AG04450 (cell line): ENCODE results near the gene LGALS7. TPM values are rescaled to one million over a fixed set of nuclear protein-coding genes. Genes with fewer than 3 reads are reported as not detected.
"Not testable (repeated sequence)": the region's sequence is repeated elsewhere in the genome, so short reads cannot be mapped to it uniquely, and the experiment has no call there.

Experiments
- CTCF ChIA-PET: fragments of 300-600, 350-600 bp; formaldehyde crosslinking; extraction: SDS; loops from one replicate; lab custom pipeline; 2022; ENCODE audit warnings: antibody characterized with exemption, inconsistent platforms; lab: Charles Lee
- POLR2A ChIA-PET: fragments of 350-600 bp; formaldehyde crosslinking; extraction: SDS; loops from one replicate; lab custom pipeline; 2021; ENCODE audit warnings: antibody characterized with exemption, inconsistent platforms; lab: Yijun Ruan, JAX
- DNase-seq: peaks from one replicate; pipeline ENCODE4 v3.0.0-alpha.2; 2011; ENCODE audit warnings: low read depth, low spot score
- H3K27ac ChIP-seq: one replicate; pipeline ENCODE4 v1.5.1; 2012; ENCODE audit warnings: low read depth, low read length, control low read depth
- H3K27me3 ChIP-seq: one replicate; pipeline ENCODE4 v1.6.0; 2012; ENCODE audit warnings: low read length; ENCODE audit not compliant: control insufficient read depth, insufficient read depth
- H3K4me3 ChIP-seq: 2 replicates; pipeline ENCODE4 v1.5.1; 2011; ENCODE audit warnings: mild to moderate bottlenecking, low read depth, low read length, control low read depth
- H3K9me3 ChIP-seq: 2 replicates; pipeline ENCODE4 v1.5.1; 2012; ENCODE audit warnings: low read length; ENCODE audit not compliant: control insufficient read depth, insufficient read depth
- CTCF ChIP-seq: IDR thresholded peaks from 2 replicates; pipeline ENCODE4 v1.5.1; 2011; ENCODE audit warnings: low read depth, low read length, control low read depth, inconsistent platforms
- polyA plus RNA-seq: library from polyadenylated mRNA; depleted of rRNA; stranded (reverse); fragments of >200 nt; gene quantifications from 2 replicates; pipeline ENCODE4 v1.2.3, GENCODE V29; 2011

Gene LGALS7
- polyA plus RNA-seq, 1 experiment: not detected

DNA sequence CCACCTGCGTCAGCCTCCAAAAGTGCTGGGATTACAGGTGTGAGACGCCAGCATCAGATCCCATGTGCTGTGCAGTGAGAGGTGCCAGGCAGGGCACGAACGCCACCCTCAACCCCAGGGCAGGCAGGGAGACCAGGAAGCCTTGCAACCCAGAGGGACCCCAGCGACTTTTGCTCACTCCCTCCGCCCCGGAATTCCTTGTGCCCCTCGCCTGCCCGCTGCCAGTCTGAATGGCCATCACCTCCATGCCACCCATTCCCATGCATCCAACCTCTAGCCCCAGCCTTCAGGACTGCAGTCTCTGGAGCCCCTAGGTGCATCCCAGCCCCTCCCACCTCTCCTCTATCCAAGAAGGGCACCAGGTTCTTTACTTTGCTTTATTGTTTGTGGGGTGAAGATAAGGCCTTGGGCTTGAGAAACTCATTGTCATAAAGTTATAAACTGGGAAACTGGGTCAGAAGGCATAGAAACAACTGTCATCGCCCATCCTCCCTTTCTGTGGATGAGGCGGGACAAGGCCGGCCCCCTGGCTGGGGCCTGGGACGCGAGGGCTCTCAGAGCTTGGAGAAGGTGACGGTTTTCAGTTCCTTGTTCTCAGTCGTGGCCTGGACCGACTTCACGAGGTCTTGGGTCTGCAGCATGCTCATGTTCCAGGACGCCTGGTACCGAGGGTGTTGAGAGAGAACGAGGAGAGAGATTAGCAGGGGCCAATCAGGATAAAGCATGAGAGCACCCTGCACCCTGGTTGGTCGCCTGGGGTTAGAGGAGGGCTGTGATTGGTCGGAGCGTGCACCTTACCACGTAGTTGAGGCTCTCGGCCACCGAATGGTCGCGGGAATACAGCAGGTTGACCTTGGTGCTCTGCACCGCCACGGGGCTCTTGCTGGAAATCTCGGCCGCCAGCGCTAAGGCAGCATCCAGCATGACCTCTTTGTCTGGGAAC is 42.0 kb upstream of the LGALS7 start:
- H3K9me3 ChIP-seq: no peaks in the 10 kb centered on the region; the same call in 1 of the 2 replicates

DNA sequence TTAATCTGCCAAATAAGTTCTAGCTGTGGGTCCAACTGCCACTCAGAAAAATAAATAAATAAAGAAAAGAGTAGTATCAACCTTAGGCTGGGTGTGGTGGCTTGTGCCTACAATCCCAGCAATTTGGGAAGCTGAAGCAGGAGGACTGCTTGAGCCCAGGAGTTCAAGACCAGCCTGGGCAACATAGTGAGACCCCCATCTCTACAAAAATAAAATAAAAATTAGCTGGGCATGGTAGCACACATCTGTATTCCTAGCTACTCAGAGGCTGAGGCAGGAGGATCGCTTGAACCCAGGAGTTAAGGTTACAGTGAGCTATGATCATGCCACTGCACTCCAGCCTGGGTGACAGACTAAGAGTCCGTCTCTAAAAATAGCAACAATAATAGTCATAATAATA is 40.6 kb upstream of the LGALS7 start:
- CTCF ChIA-PET, H3K27ac ChIP-seq, H3K9me3 ChIP-seq, DNase-seq, H3K4me3 ChIP-seq, H3K27me3 ChIP-seq: not testable (repeated sequence)
- POLR2A ChIA-PET: interaction anchor here (0.7 kb wide), 1 partner anchor 97 kb away, joined by 5 read pairs; no protein-coding TSS in a partner anchor

More for the DNA sequence above, 42.0 kb upstream of the LGALS7 start:
- no peak for TF ChIP-seq CTCF
- Histone ChIP-seq H3K27ac (no peak overlapping the region), H3K4me3 (no peak overlapping the region), H3K27me3 (no peaks in the 10 kb centered on the region)
- no peak for DNase-seq
- CTCF ChIA-PET: no interaction called here
- POLR2A ChIA-PET: no interaction called here

- no peak overlapping the region for H3K27ac ChIP-seq
- H3K4me3 ChIP-seq: no peak overlapping the region
- no peaks in the 10 kb centered on the region for H3K27me3 ChIP-seq
- CTCF ChIA-PET: no interaction called here
- no peak for TF ChIP-seq CTCF
- no peak for DNase-seq
- H3K9me3 ChIP-seq: no peaks in the 10 kb centered on the region; the same call in 1 of the 2 replicates
- POLR2A ChIA-PET: no interaction called here
Measured at GRCh38 chr19:38813323-38813722, 40.0 kb upstream of the LGALS7 start.

- no peaks in the 10 kb centered on the region; the same call in 1 of the 2 replicates for H3K9me3 ChIP-seq
- ChIA-PET CTCF (no interaction called here), POLR2A (no interaction called here)
- no peak within 1 kb of the TSS for H3K4me3 ChIP-seq
- no peak for TF ChIP-seq CTCF
- H3K27ac ChIP-seq: no peak within 1 kb of the TSS
- H3K27me3 ChIP-seq: no peaks in the 10 kb centered on the region
- no peak for DNase-seq
Measured at GRCh38 chr19:38812841-38813320, 39.6 kb upstream of the LGALS7 start, which contains the start of gene LGALS4. Gene LGALS4 (minus strand): TSS chr19:38812945. CDS start chr19:38812886, 59 bp downstream.

- POLR2A ChIA-PET: interaction anchor here (0.5 kb wide), 1 partner anchor 69 kb away, joined by 5 read pairs; no protein-coding TSS in a partner anchor
- Histone ChIP-seq H3K9me3 (no peaks in the 10 kb centered on the region; the same call in 1 of the 2 replicates), H3K4me3 (no peak overlapping the region), H3K27ac (no peak overlapping the region), H3K27me3 (no peaks in the 10 kb centered on the region)
- no peak for TF ChIP-seq CTCF
- CTCF ChIA-PET: no interaction called here
- DNase-seq: no peak
Measured at GRCh38 chr19:38812009-38812840, 38.9 kb upstream of the LGALS7 start.
